Hematopoietic multipotent progenitor cell (in vitro differentiated cells): Measurements from ENCODE around the gene PXDC1. TPM values are rescaled to one million over a fixed set of nuclear protein-coding genes. Genes with fewer than 3 reads are reported as not detected.
"Not testable (repeated sequence)": the region's sequence is repeated elsewhere in the genome, so short reads cannot be mapped to it uniquely, and the experiment has no call there.

Source experiments
- DNase-seq, 3 donors: peaks; one replicate each; pipeline ENCODE4 v3.0.0-alpha.2; 2011 to 2015; ENCODE audit warnings: low read depth in 2 of 3, low spot score in 2 of 3
- total RNA-seq: library from RNA; depleted of rRNA; stranded (reverse); fragments of >200 nt; gene quantifications from one replicate; pipeline ENCODE4 v1.2.3, GENCODE V29; 2012

The PXDC1 gene
- total RNA-seq, 1 donor, result 7.3 TPM

- DNase-seq, result no peak
Observed at GRCh38 chr6:3784423-3784822, 32.9 kb upstream of the PXDC1 start.

GRCh38 chr6:3782876-3783832, 31.6 kb upstream of the PXDC1 start:
- DNase-seq, result no peak

- DNase-seq, result no peak
Observed at GRCh38 chr6:3781504-3781903, 30.0 kb upstream of the PXDC1 start.

DNA sequence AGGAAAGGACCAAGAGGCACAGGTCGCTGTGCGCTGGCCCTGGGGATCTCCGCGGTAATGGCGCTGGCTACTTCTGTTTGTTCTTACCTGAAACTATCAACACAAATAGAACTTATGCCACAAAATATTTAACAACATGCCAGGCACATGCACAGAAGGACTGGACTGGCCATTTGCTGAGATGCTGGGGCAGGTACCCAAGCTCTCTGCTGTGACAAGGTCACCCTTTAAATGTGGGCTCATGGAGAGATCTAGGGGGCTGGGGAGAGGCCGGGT, 28.0 kb upstream of the PXDC1 start:
- DNase-seq, result no peak

DNA sequence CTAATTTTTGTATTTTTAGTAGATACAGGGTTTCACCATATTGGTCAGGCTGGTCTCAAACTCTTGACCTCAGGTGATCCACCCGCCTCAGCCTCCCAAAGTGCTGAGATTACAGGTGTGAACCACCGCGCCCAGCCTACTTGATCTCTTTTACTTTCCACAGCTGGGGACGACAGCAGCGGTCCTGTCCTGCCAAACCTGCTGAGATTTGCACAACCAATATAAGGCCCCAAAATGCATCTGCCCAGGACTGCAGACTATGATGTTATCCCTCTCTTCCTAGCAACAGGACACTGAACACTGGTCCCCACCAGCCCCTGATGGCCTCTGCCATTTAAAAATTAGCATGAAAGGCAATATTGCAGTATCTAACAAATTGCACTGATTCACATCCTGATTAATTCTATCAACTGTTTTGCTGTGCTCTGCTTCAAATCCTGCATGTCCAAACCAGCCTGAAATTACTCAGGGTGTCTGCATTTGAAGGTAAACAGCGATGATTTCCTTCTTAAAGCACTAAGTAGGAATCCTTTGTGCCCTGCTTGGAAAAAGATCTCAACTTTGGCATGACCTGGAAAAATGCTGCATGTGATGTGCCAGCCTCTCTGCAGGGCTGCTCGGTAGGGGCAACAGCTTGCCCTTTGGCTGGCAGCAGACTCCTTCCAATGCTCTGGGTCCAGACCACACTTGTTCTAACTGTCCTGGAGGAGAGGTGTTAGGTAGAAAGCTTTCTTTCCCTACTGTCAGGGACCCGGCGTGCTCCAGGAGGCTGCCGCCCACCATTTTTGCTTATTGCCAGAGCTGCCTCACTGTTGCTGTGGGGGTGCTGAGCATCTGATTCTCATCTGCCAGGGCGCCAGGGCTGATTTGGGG, 27.4 kb upstream of the PXDC1 start:
- DNase-seq, result no peak

GRCh38 chr6:3777730-3778461, 26.4 kb upstream of the PXDC1 start:
- no peak for DNase-seq

DNA sequence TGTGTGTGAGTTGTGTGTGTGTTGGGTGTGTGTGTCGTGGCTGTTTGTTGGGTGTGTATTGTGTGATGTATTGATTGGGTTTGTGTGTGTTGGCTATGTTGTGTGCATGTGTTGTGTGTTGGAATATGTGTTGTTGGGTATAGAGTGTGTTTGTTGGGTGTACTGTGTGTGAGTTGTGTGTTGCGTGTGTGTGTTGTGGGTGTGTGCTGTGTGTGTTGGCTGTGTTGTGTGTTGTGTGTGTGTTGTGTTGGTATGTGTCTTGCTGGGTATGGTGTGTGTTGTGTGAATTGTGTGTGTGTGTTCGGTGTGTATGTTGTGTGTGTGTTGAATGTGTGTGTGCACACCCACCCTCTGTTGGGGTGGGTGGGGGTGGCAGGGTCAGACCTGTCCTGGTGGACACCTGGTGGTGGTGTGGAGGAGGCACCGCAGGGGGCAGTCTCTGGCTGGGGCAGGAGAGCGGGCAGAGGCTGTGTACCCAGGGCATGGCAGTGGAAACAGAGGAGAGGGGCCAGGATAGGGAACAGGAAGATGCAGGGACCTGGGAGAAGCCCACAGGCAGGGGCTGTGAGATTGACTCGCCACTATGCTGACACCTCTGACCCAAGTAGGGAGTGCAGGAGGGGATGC, 25.5 kb upstream of the PXDC1 start:
- no peak for DNase-seq

GRCh38 chr6:3775847-3776246, 24.3 kb upstream of the PXDC1 start:
- DNase-seq, result no peak

GRCh38 chr6:3775386-3775785, 23.9 kb upstream of the PXDC1 start:
- DNase-seq, result no peak

DNA sequence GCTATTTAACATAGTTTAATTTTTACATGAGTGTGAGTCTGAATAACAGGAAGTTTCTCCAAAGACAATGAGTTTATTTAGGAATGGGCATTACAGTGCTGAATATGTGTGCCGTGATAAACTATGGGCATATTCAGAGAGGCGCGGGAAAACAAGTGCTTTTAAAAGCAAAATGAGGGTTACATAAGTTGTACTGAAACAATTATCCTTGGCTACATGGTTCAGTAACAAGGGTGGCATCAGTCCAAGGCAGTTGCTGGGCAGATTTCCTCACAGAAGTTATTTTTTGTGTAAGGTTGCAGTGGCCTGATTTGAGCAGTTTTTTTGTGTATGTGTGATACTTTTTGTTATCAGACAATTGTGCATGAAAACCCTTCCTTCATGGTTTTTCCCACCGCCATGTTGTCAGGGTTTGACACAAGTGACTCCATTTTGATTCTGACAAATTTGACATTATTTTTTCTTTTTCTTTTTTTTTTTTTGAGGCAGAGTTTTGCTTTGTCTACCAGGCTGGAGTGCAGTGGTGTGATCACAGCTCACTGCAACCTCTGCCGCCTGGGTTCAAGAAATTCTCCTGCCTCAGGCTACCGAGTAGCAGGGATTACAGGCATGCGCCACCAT, 22.3 kb upstream of the PXDC1 start:
- no peak for DNase-seq

DNA sequence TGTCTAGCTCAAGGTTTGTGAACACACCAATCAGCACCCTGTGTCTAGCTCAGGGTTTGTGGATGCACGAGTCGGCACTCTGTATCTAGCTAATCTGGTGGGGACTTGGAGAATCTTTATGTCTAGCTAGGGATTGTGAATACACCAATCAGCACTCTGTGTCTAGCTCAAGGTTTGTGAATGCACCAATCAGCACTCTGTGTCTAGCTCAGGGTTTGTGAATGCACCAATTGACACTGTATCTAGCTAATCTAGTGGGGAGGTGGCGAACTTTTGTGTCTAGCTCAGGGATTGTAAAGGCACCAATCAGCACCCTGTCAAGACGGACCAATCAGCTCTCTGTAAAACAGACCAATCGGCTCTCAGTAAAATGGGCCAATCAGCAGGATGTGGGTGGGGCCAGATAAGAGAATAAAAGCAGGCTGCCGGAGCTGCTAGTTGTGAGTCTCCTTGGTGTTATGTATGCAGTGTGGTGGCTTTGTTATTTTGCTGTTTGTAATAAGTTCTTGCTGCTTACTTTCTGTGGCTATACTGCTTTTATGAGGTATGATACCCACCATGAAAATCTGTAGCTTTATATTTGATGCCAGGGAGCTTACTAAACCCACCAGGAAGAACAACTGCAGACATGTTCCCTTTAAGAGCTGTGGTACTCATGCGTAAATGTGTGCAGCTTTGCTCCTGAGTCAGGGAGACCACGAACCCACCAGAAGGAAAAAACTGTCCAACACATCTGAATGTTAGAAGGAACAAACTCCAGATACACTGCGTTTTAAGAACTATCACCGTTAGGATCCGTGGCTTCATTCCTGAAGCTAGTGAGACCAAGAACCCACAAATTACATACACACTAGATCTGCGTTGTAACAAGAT, 20.9 kb upstream of the PXDC1 start:
- DNase-seq, result not testable (repeated sequence)

- DNase-seq, result no peak
Observed at GRCh38 chr6:3771407-3772011, 20.0 kb upstream of the PXDC1 start.

GRCh38 chr6:3770023-3770720, 18.7 kb upstream of the PXDC1 start:
- no peak for DNase-seq

GRCh38 chr6:3769610-3770009, 18.1 kb upstream of the PXDC1 start:
- DNase-seq, result no peak

- no peak for DNase-seq
Observed at GRCh38 chr6:3768502-3768901, 17.0 kb upstream of the PXDC1 start.

GRCh38 chr6:3767483-3767882, 16.0 kb upstream of the PXDC1 start:
- DNase-seq, result not testable (repeated sequence)

DNA sequence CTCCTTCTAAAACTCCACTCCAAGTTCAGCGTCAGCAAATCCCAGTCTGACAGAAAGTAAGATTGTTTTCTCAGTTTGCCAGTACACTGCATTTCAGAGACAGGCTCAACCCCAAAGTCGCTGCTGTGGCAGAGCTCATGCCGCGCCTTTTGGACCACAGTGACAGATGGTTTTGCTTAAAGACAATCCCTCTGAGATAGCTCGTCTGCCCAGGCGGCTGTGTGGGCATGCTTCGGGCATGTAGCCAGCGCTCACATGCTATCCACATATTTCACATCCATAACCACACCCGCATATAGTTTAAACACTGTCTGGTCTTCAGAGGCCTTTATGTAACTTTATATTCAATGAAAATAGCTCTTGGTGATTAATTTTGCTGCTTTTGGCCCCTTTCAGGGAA, 14.7 kb upstream of the PXDC1 start:
- no peak for DNase-seq

GRCh38 chr6:3765415-3765814, 13.9 kb upstream of the PXDC1 start:
- DNase-seq, result no peak
